H1 (cell line): ENCODE data around the gene IKZF2. TPM values are rescaled to one million over a fixed set of nuclear protein-coding genes. Genes with fewer than 3 reads are reported as not detected.

Source experiments
- ATF3 ChIP-seq: IDR thresholded peaks from 2 replicates; pipeline ENCODE4 v1.6.1; 2011; ENCODE audit warnings: low read depth, mild to moderate bottlenecking, low read length; ENCODE audit not compliant: insufficient read depth
- CREB1 ChIP-seq: IDR thresholded peaks from 2 replicates; pipeline ENCODE4 v1.6.1; 2012; ENCODE audit warnings: inconsistent platforms
- CTBP2 ChIP-seq: IDR thresholded peaks from 2 replicates; pipeline ENCODE4 v1.7.0; 2011; ENCODE audit warnings: borderline replicate concordance, mild to moderate bottlenecking, moderate library complexity, mixed read lengths, low read length; ENCODE audit not compliant: insufficient read depth, insufficient read length
- E2F6 ChIP-seq: IDR thresholded peaks from 2 replicates; pipeline ENCODE4 v1.6.1; 2012; ENCODE audit warnings: inconsistent platforms
- GABPA ChIP-seq: IDR thresholded peaks from 2 replicates; pipeline ENCODE4 v1.6.1; 2011; ENCODE audit warnings: mild to moderate bottlenecking, low read length, moderate library complexity, borderline replicate concordance; ENCODE audit not compliant: insufficient read depth
- HDAC2 ChIP-seq, 2 experiments: fragments of 300-600 bp in 1 of 2; sonication (generic) in 1 of 2; IDR thresholded peaks; 2 replicates each; pipeline ENCODE4 v1.6.1; 2011 to 2012; ENCODE audit warnings: low read depth in 2 of 2, low read length in 2 of 2, mild to moderate bottlenecking in 2 of 2, moderate library complexity in 2 of 2, borderline replicate concordance in 1 of 2, inconsistent platforms in 1 of 2
- JUN ChIP-seq: IDR thresholded peaks from 2 replicates; pipeline ENCODE4 v1.6.1; 2011; ENCODE audit warnings: low read depth, mild to moderate bottlenecking, improper control_type of control experiment, low read length
- JUND ChIP-seq: IDR thresholded peaks from 2 replicates; pipeline ENCODE4 v1.6.1; 2011; ENCODE audit warnings: mild to moderate bottlenecking, improper control_type of control experiment, low read length
- NANOG ChIP-seq: IDR thresholded peaks from 2 replicates; pipeline ENCODE4 v1.6.1; 2011; ENCODE audit warnings: low read length, low read depth, mild to moderate bottlenecking, inconsistent platforms; ENCODE audit not compliant: insufficient read depth, poor library complexity, severe bottlenecking
- NRF1 ChIP-seq: IDR thresholded peaks from 2 replicates; pipeline ENCODE4 v1.6.1; 2011; ENCODE audit warnings: mild to moderate bottlenecking, low read depth, low read length, improper control_type of control experiment
- PHF8 ChIP-seq: fragments of 200-600 bp; sonication (generic); conservative IDR thresholded peaks from 2 replicates; pipeline ENCODE4 v1.7.1; 2012; ENCODE audit warnings: low read depth, mild to moderate bottlenecking, inconsistent platforms, low read length, moderate library complexity
- RAD21 ChIP-seq, 2 experiments: IDR thresholded peaks in 1 of 2; conservative IDR thresholded peaks in 1 of 2; 2 replicates each; pipeline ENCODE4 v1.6.1; 2011; ENCODE audit warnings: low read depth in 2 of 2, low read length in 2 of 2, improper control_type of control experiment in 1 of 2, inconsistent platforms in 1 of 2, mild to moderate bottlenecking in 1 of 2, moderate library complexity in 1 of 2
- RFX5 ChIP-seq: IDR thresholded peaks from 2 replicates; pipeline ENCODE4 v1.6.1; 2011; ENCODE audit warnings: low read depth, low read length, improper control_type of control experiment, borderline replicate concordance
- RXRA ChIP-seq: IDR thresholded peaks from 2 replicates; pipeline ENCODE4 v1.6.1; 2011; ENCODE audit warnings: low read depth, mild to moderate bottlenecking, low read length, moderate library complexity; ENCODE audit not compliant: insufficient read depth
- SIN3A ChIP-seq, 2 experiments: IDR thresholded peaks in 1 of 2; conservative IDR thresholded peaks in 1 of 2; 2 replicates each; pipeline ENCODE4 v1.6.1; 2011 to 2012; ENCODE audit warnings: low read length in 2 of 2, improper control_type of control experiment in 1 of 2, low read depth in 1 of 2, mild to moderate bottlenecking in 1 of 2
- SP1 ChIP-seq: IDR thresholded peaks from 2 replicates; pipeline ENCODE4 v1.6.1; 2011; ENCODE audit warnings: low read depth, low read length
- SP2 ChIP-seq: IDR thresholded peaks from 2 replicates; pipeline ENCODE4 v1.6.1; 2012; ENCODE audit warnings: mild to moderate bottlenecking, low read length, inconsistent platforms
- SRF ChIP-seq: IDR thresholded peaks from 2 replicates; pipeline ENCODE4 v1.6.1; 2011; ENCODE audit warnings: mild to moderate bottlenecking, low read depth, low read length, moderate library complexity
- SUZ12 ChIP-seq: fragments of 200-600 bp; sonication (generic); IDR thresholded peaks from 2 replicates; pipeline ENCODE4 v1.6.1; 2012; ENCODE audit warnings: mild to moderate bottlenecking, inconsistent platforms, low read length, moderate library complexity, mixed read lengths
- TAF7 ChIP-seq: optimal IDR thresholded peaks from 2 replicates; pipeline ENCODE3; 2011; ENCODE audit warnings: low read depth, mild to moderate bottlenecking, inconsistent platforms, low read length, moderate library complexity, borderline replicate concordance
- USF2 ChIP-seq: IDR thresholded peaks from 2 replicates; pipeline ENCODE4 v1.6.1; 2011; ENCODE audit warnings: low read length, improper control_type of control experiment
- polyA plus RNA-seq, 7 experiments: library from polyadenylated mRNA; depleted of rRNA in 3 of 7; stranded (reverse) in 5 of 7; unstranded in 2 of 7; fragments of >200 nt in 5 of 7; fragments of 200-250 nt in 2 of 7; gene quantifications; 1 replicate in 5 of 7; 2 replicates in 1 of 7; 4 replicates in 1 of 7; pipeline versions ENCODE4 v1.2.1 to v1.2.3, GENCODE V29; 2011 to 2013; ENCODE audit warnings: missing spikeins in 2 of 7, mixed read lengths in 2 of 7
- total RNA-seq: library from RNA; stranded (reverse); fragmentation: NEBNext Ultra II Directional; extraction: Animal tissue kit (Norgen Biotek cat#: 25700); gene quantifications from 2 replicates; pipeline ENCODE4 v1.2.1, GENCODE V29; 2021

Gene IKZF2
- total and polyA plus RNA-seq, 2 of the 8 experiments (the other 6 are each of a cell fraction or from before 2014, with no cell fraction given) = 1.7 to 4.4 TPM

GRCh38 chr2:213151437-213152064 is at the start of gene IKZF2 (continued):
- TF ChIP-seq E2F6 (no peak), NANOG (no peak), JUN (no peak), SRF (peak; percentile 85), RXRA (no peak), RAD21 (IDR thresholded peaks at IDR 0.05 in 1 of 2, conservative IDR thresholded peaks at IDR 0.05 in 1 of 2; ENCODE audit: low read depth in 2 of 2, low read length in 2 of 2) (no peak), NRF1 (0 out of 2 replicates have a peak, but pooled peaks have one; percentile 18), CTBP2 (no peak), PHF8 (peak; percentile 72; the same call in 1 of the 2 replicates), RFX5 (no peak), TAF7 (peak; percentile 48), CREB1 (peak; percentile 56; the same call in 1 of the 2 replicates), SIN3A (conservative IDR thresholded peaks at IDR 0.05 in 1 of 2, IDR thresholded peaks at IDR 0.05 in 1 of 2; ENCODE audit: low read depth in 1 of 2, low read length in 2 of 2) (peak in 1 of 2 experiments; percentile 73; a peak in 2 of 4 replicates), ATF3 (no peak), HDAC2 (IDR thresholded peaks at IDR 0.05; ENCODE audit: borderline replicate concordance in 1 of 2, low read depth in 2 of 2, low read length in 2 of 2) (no peak), USF2 (no peak), SP1 (no peak), JUND (no peak), GABPA (no peak), SUZ12 (peak; percentile 63; the same call in 1 of the 2 replicates), SP2 (no peak)
